GM23248 (cell line): ENCODE data around the gene ZMIZ2.

Source experiments
- EZH2 ChIP-seq: fragments of 200-600 bp; sonication (generic); IDR thresholded peaks from 2 replicates; pipeline ENCODE4 v1.6.1; 2018; ENCODE audit warnings: antibody characterized with exemption, mild to moderate bottlenecking; ENCODE audit not compliant: insufficient read depth, poor library complexity, severe bottlenecking
- EZH2phosphoT487 ChIP-seq: fragments of 200-600 bp; sonication (generic); IDR thresholded peaks from 2 replicates; pipeline ENCODE4 v1.6.1; 2018; ENCODE audit warnings: antibody characterized with exemption, moderate library complexity, mild to moderate bottlenecking, low read depth; ENCODE audit not compliant: insufficient read depth

GRCh38 chr7:44735403-44736165 is 13.1 kb upstream of the ZMIZ2 start:
- TF ChIP-seq EZH2 (no peak), EZH2phosphoT487 (no peak)
